K562 (cell line): ENCODE results near the gene BTAF1. TPM values are rescaled to one million over a fixed set of nuclear protein-coding genes. Genes with fewer than 3 reads are reported as not detected.

Experiments used
- CBFB ChIP-seq: sonication (generic); formaldehyde crosslinking; IDR thresholded peaks from 2 replicates; pipeline ENCODE4 v1.4.0; 2020; ENCODE audit warnings: mild to moderate bottlenecking, missing genetic modification reagents
- CHD1 ChIP-seq: fragments of 200-600 bp; sonication (generic); IDR thresholded peaks from one replicate; pipeline ENCODE4 v1.6.1; 2012; ENCODE audit warnings: mild to moderate bottlenecking, moderate library complexity, low read length, inconsistent platforms
- DMBX1 ChIP-seq: fragments of 250-450 bp; sonication (Bioruptor Pico); IDR thresholded peaks from 2 replicates; pipeline ENCODE4 v1.8.0; 2022; ENCODE audit warnings: inconsistent platforms, mild to moderate bottlenecking, moderate library complexity, borderline replicate concordance
- FOXA1 ChIP-seq: fragments of 450-650 bp; IDR thresholded peaks from 2 replicates; pipeline ENCODE4 v1.6.1; 2016; ENCODE audit warnings: mild to moderate bottlenecking, borderline replicate concordance
- FOXP4 ChIP-seq: sonication (generic); formaldehyde crosslinking; IDR thresholded peaks from 2 replicates; pipeline ENCODE4 v1.8.0; 2022; ENCODE audit warnings: mild to moderate bottlenecking, missing genetic modification reagents, borderline replicate concordance
- HES1 ChIP-seq: fragments of 450-650 bp; IDR thresholded peaks from 2 replicates; pipeline ENCODE4 v1.6.1; 2016; ENCODE audit warnings: low read depth, mild to moderate bottlenecking, moderate library complexity
- NELFE ChIP-seq: IDR thresholded peaks from 2 replicates; pipeline ENCODE4 v1.6.1; 2011; ENCODE audit warnings: mild to moderate bottlenecking; ENCODE audit not compliant: insufficient read depth, insufficient read length
- POLR3A ChIP-seq: IDR thresholded peaks from 2 replicates; pipeline ENCODE4 v1.6.1; 2011; ENCODE audit warnings: borderline replicate concordance, mild to moderate bottlenecking, moderate library complexity; ENCODE audit not compliant: insufficient read length, insufficient read depth; ENCODE audit errors: extremely low read depth
- RHOXF2B ChIP-seq: fragments of 250-450 bp; sonication (Bioruptor Pico); conservative IDR thresholded peaks from 2 replicates; pipeline ENCODE4 v1.5.1; 2021
- THRB ChIP-seq: fragments of 450-650 bp; formaldehyde crosslinking; conservative IDR thresholded peaks from 2 replicates; pipeline ENCODE4 v1.4.0; 2022; ENCODE audit warnings: mild to moderate bottlenecking, missing genetic modification characterization
- TOE1 ChIP-seq, 2 experiments: fragments of 450-650 bp in 1 of 2; sonication (generic) in 1 of 2; formaldehyde crosslinking in 1 of 2; IDR thresholded peaks; 2 replicates each; pipeline versions ENCODE4 v1.7.1 to v1.8.0; 2016 to 2022; ENCODE audit warnings: borderline replicate concordance in 2 of 2, mild to moderate bottlenecking in 2 of 2, antibody characterized with exemption in 1 of 2, inconsistent platforms in 1 of 2, low read depth in 1 of 2, missing genetic modification reagents in 1 of 2, moderate library complexity in 1 of 2
- WHSC1 ChIP-seq: IDR thresholded peaks from one replicate; pipeline ENCODE4 v1.6.1; 2012; ENCODE audit warnings: low read length, control low read depth, inconsistent platforms
- YY1 ChIP-seq, 3 experiments: IDR thresholded peaks; 2 replicates each; pipeline ENCODE4 v1.6.1; 2011; ENCODE audit warnings: low read length in 2 of 3, mild to moderate bottlenecking in 2 of 3, moderate library complexity in 2 of 3, borderline replicate concordance in 1 of 3, control low read depth in 1 of 3, low read depth in 1 of 3; ENCODE audit not compliant: insufficient read depth in 3 of 3, insufficient replicate concordance in 2 of 3, control insufficient read depth in 1 of 3, insufficient read length in 1 of 3; ENCODE audit errors: extremely low read depth in 1 of 3
- ZNF589 ChIP-seq: fragments of 200-800 bp; sonication (Bioruptor generic); IDR thresholded peaks from 2 replicates; pipeline ENCODE4 v1.6.1; 2016; ENCODE audit warnings: low read depth, missing genetic modification characterization, missing compliant biosample characterization
- polyA plus RNA-seq, 8 experiments: library from polyadenylated mRNA; depleted of rRNA in 4 of 8; stranded (reverse) in 5 of 8; unstranded in 3 of 8; fragments of >200 nt; fragmentation: Nextera tagmentation in 2 of 8; fragmentation: Illumina TruSeq in 1 of 8; extraction: Ambion mirVana in 2 of 8; extraction: Trizol in 1 of 8; gene quantifications; 2 replicates each; pipeline versions ENCODE4 v1.2.1 to v1.2.3, GENCODE V29; 2011 to 2014; ENCODE audit warnings: inconsistent platforms in 1 of 8, missing spikeins in 1 of 8
- total RNA-seq, 7 experiments: library from RNA; depleted of rRNA in 6 of 7; stranded (reverse); fragments of >200 nt in 6 of 7; fragmentation: Illumina TruSeq in 2 of 7; extraction: Trizol in 2 of 7; gene quantifications; 2 replicates each; pipeline versions ENCODE4 v1.2.1 to v1.2.3, GENCODE V29; 2011 to 2021; ENCODE audit warnings: low replicate concordance in 1 of 7
- TF ChIP-seq, protein P1 (sequence below): sonication (generic); formaldehyde crosslinking; IDR thresholded peaks from 2 replicates; pipeline ENCODE4 v1.8.0; 2022; ENCODE audit warnings: mild to moderate bottlenecking, low read depth, missing genetic modification reagents
- TF ChIP-seq, protein P2 (sequence below): sonication (generic); formaldehyde crosslinking; IDR thresholded peaks from 2 replicates; pipeline ENCODE4 v1.5.0; 2020; ENCODE audit warnings: missing genetic modification reagents
- TF ChIP-seq, protein P3 (sequence below): conservative IDR thresholded peaks from 2 replicates; pipeline ENCODE4 v1.6.1; 2011; ENCODE audit warnings: low read depth, mild to moderate bottlenecking, low read length; ENCODE audit not compliant: control insufficient read depth

BTAF1 gene
- total and polyA plus RNA-seq, 9 of the 15 experiments (the other 6 are each of a cell fraction or from before 2014, with no cell fraction given) = 6.6 to 70.7 (median 30.5) TPM

GRCh38 chr10:91908337-91909116, 15.0 kb upstream of the BTAF1 start (continued):
- TF ChIP-seq, protein P1, sequence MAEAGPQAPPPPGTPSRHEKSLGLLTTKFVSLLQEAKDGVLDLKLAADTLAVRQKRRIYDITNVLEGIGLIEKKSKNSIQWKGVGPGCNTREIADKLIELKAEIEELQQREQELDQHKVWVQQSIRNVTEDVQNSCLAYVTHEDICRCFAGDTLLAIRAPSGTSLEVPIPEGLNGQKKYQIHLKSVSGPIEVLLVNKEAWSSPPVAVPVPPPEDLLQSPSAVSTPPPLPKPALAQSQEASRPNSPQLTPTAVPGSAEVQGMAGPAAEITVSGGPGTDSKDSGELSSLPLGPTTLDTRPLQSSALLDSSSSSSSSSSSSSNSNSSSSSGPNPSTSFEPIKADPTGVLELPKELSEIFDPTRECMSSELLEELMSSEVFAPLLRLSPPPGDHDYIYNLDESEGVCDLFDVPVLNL (CRISPR knock-in tag) = no peak
- no peak for TF ChIP-seq THRB (CRISPR knock-in tag)
- TF ChIP-seq YY1 (IDR thresholded peaks at IDR 0.05; ENCODE audit: borderline replicate concordance in 1 of 3, control insufficient read depth in 1 of 3, extremely low read depth in 1 of 3, insufficient read depth in 3 of 3, insufficient read length in 1 of 3, insufficient replicate concordance in 2 of 3, low read depth in 1 of 3, low read length in 2 of 3) = peak in 2 of 3 experiments; percentile 29 to 39
- TF ChIP-seq POLR3A = no peak
- no peak for TF ChIP-seq FOXP4 (CRISPR knock-in tag)
- no peak for TF ChIP-seq CBFB (CRISPR knock-in tag)
- TF ChIP-seq DMBX1 (CRISPR knock-in tag) = no peak
- TF ChIP-seq, protein P2, sequence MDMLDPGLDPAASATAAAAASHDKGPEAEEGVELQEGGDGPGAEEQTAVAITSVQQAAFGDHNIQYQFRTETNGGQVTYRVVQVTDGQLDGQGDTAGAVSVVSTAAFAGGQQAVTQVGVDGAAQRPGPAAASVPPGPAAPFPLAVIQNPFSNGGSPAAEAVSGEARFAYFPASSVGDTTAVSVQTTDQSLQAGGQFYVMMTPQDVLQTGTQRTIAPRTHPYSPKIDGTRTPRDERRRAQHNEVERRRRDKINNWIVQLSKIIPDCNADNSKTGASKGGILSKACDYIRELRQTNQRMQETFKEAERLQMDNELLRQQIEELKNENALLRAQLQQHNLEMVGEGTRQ = no peak
- no peak for TF ChIP-seq WHSC1
- TF ChIP-seq HES1 = no peak
- TF ChIP-seq, protein P3, sequence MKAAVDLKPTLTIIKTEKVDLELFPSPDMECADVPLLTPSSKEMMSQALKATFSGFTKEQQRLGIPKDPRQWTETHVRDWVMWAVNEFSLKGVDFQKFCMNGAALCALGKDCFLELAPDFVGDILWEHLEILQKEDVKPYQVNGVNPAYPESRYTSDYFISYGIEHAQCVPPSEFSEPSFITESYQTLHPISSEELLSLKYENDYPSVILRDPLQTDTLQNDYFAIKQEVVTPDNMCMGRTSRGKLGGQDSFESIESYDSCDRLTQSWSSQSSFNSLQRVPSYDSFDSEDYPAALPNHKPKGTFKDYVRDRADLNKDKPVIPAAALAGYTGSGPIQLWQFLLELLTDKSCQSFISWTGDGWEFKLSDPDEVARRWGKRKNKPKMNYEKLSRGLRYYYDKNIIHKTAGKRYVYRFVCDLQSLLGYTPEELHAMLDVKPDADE = no peak
- no peak for TF ChIP-seq FOXA1
- no peak for TF ChIP-seq CHD1
- no peak for TF ChIP-seq TOE1 (IDR thresholded peaks at IDR 0.05; ENCODE audit: borderline replicate concordance)
- no peak for TF ChIP-seq TOE1 (CRISPR knock-in tag; IDR thresholded peaks at IDR 0.05; ENCODE audit: borderline replicate concordance, low read depth)
- TF ChIP-seq ZNF589 (CRISPR knock-in tag) = no peak
- TF ChIP-seq RHOXF2B (CRISPR knock-in tag) = no peak
- no peak for TF ChIP-seq NELFE
